Pericardium fibroblast (primary cell): ENCODE measurements around the gene RAB8B. TPM values are rescaled to one million over a fixed set of nuclear protein-coding genes. Genes with fewer than 3 reads are reported as not detected.

Experiments used
- total RNA-seq: library from RNA; depleted of rRNA; stranded (reverse); fragments of >200 nt; gene quantifications from 2 replicates; pipeline ENCODE4 v1.2.3, GENCODE V29; 2015

RAB8B gene
- 30.8 and 42.7 TPM in 2 replicates for total RNA-seq

GRCh38 chr15:63188926-63189871 is at the start of gene RAB8B:
Gene RAB8B, plus strand, starts transcription at chr15:63189606. Its CDS starts 19 bp downstream, at chr15:63189625.

GRCh38 chr15:63157118-63157843 is 32.1 kb upstream of the RAB8B start, which contains the start of gene RPS27L:
Gene RPS27L, minus strand, starts transcription at chr15:63157477. Its CDS starts 72 bp downstream, at chr15:63157405.

DNA sequence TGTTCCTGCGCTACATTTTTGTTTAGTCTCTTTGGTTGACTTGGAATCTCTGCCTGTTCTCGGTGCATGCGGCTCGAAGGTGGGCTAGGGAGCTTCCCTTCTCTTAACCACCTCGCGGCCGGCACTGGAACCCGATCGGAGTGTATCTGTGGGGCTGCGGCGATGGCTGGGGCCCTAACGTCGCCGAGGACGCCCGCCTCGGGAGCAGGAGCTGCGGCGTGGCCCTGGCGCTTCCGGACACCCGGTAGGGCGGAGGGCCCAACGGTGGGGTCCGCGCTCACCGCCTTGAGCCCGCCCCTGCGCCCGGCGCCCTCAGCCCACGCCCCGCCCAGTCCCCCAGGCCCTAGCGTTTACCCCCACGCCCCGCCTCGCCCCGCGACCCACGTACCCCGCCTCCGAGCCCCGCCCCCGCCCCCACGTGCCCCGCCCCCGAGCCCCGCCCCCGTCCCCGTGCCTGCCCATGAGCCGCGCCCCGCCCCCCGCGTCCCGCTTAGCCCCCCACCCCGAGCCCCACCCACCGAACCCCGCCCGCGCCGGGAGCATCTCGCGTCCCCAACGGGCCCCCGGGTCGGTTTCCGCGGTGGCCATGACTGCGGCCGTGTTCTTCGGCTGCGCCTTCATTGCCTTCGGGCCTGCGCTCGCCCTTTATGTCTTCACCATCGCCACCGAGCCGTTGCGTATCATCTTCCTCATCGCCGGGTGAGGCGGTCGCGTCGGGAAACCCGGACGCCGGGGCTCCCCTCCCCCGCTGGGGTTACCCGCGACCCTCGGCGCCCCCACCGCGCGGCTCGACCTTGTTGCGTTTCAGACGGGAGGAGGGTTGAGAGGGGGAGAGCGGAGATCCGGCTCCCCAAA is 87.9 kb downstream of the RAB8B start, which contains the start of gene APH1B:
Gene APH1B (plus strand): TSS at position 568 of the 855 bp plus-strand sequence. CDS start 19 bp downstream, at position 587.

Other genes starting within 250 kb of the RAB8B start
- gene TPM1, start 146.9 kb upstream of the RAB8B start, total RNA-seq: 104 and 287 TPM in 2 replicates
- gene LACTB, start 67.7 kb upstream of the RAB8B start, total RNA-seq: 7.4 and 12.7 TPM in 2 replicates
- 101 and 185 TPM in 2 replicates for gene RPS27L, start 32.1 kb upstream of the RAB8B start, total RNA-seq
- gene APH1B, start 88.0 kb downstream of the RAB8B start, total RNA-seq: 9.8 and 11.5 TPM in 2 replicates
- gene CA12, start 192.2 kb downstream of the RAB8B start, total RNA-seq: 4.3 and 26.5 TPM in 2 replicates